Measurements from ENCODE around the gene GAGE12C.
"Not testable (repeated sequence)": the region's sequence is repeated elsewhere in the genome, so short reads cannot be mapped to it uniquely, and the experiment has no call there.

Gene GAGE12C

GRCh38 chrX:49531877-49532276 is at the start of gene GAGE12C:
Gene GAGE12C (plus strand): TSS chrX:49532177. CDS start chrX:49533332, 1,155 bp downstream.
- H3F3A ChIP-seq (ENCODE audit: insufficient read depth, low read length); H3K4me1 ChIP-seq (ENCODE audit: insufficient read depth, low read length, severe bottlenecking); H3K36me3 ChIP-seq (ENCODE audit: insufficient read depth, low read length); H3K27ac ChIP-seq (ENCODE audit: low read depth, low read length, poor library complexity, severe bottlenecking); H3K4me2 ChIP-seq (ENCODE audit: low read length); H3K79me2 ChIP-seq (ENCODE audit: insufficient read depth, low read length); H3K9ac ChIP-seq (ENCODE audit: low read length); H3K4me3 ChIP-seq (ENCODE audit: low read depth, low read length, poor library complexity, severe bottlenecking); H3K9me3 ChIP-seq (ENCODE audit: low read length); H4K20me1 ChIP-seq (ENCODE audit: insufficient read depth, low read length); H2AFZ ChIP-seq (ENCODE audit: low read length); H3K9me2 ChIP-seq (ENCODE audit: low read depth, low read length); H3K27me3 ChIP-seq (ENCODE audit: insufficient read depth, low read length): not testable (repeated sequence)

GRCh38 chrX:49541433-49541832 is 9.5 kb downstream of the GAGE12C start, which contains the start of gene GAGE12D:
Gene GAGE12D (plus strand): TSS chrX:49541733. CDS start chrX:49542888, 1,155 bp downstream.
- H2AFZ ChIP-seq (ENCODE audit: low read length); H3K27ac ChIP-seq (ENCODE audit: low read depth, low read length, poor library complexity, severe bottlenecking); H3K4me1 ChIP-seq (ENCODE audit: insufficient read depth, low read length, severe bottlenecking); H3K27me3 ChIP-seq (ENCODE audit: insufficient read depth, low read length); H3K9ac ChIP-seq (ENCODE audit: low read length); H3K4me2 ChIP-seq (ENCODE audit: low read length); H3K9me2 ChIP-seq (ENCODE audit: low read depth, low read length); H3F3A ChIP-seq (ENCODE audit: insufficient read depth, low read length); H3K79me2 ChIP-seq (ENCODE audit: insufficient read depth, low read length); H4K20me1 ChIP-seq (ENCODE audit: insufficient read depth, low read length); H3K4me3 ChIP-seq (ENCODE audit: low read depth, low read length, poor library complexity, severe bottlenecking); H3K36me3 ChIP-seq (ENCODE audit: insufficient read depth, low read length); H3K9me3 ChIP-seq (ENCODE audit: low read length): not testable (repeated sequence)

- not testable (repeated sequence) for H3K27me3 ChIP-seq (ENCODE audit: insufficient read depth, low read length); H3K9me2 ChIP-seq (ENCODE audit: low read depth, low read length); H3K4me3 ChIP-seq (ENCODE audit: low read depth, low read length, poor library complexity, severe bottlenecking); H3K79me2 ChIP-seq (ENCODE audit: insufficient read depth, low read length); H3K4me1 ChIP-seq (ENCODE audit: insufficient read depth, low read length, severe bottlenecking); H3K9me3 ChIP-seq (ENCODE audit: low read length); H3K27ac ChIP-seq (ENCODE audit: low read depth, low read length, poor library complexity, severe bottlenecking); H3K9ac ChIP-seq (ENCODE audit: low read length); H4K20me1 ChIP-seq (ENCODE audit: insufficient read depth, low read length); H3K4me2 ChIP-seq (ENCODE audit: low read length); H2AFZ ChIP-seq (ENCODE audit: low read length); H3F3A ChIP-seq (ENCODE audit: insufficient read depth, low read length); H3K36me3 ChIP-seq (ENCODE audit: insufficient read depth, low read length)
Observed at GRCh38 chrX:49550989-49551388, 19.0 kb downstream of the GAGE12C start, which contains the start of gene GAGE12E. Gene GAGE12E (plus strand): TSS chrX:49551289. CDS start chrX:49552444, 1,155 bp downstream.

- not testable (repeated sequence) for H2AFZ ChIP-seq (ENCODE audit: low read length); H3K9me3 ChIP-seq (ENCODE audit: low read length); H4K20me1 ChIP-seq (ENCODE audit: insufficient read depth, low read length); H3K4me1 ChIP-seq (ENCODE audit: insufficient read depth, low read length, severe bottlenecking); H3K9ac ChIP-seq (ENCODE audit: low read length); H3F3A ChIP-seq (ENCODE audit: insufficient read depth, low read length); H3K27ac ChIP-seq (ENCODE audit: low read depth, low read length, poor library complexity, severe bottlenecking); H3K4me3 ChIP-seq (ENCODE audit: low read depth, low read length, poor library complexity, severe bottlenecking); H3K79me2 ChIP-seq (ENCODE audit: insufficient read depth, low read length); H3K36me3 ChIP-seq (ENCODE audit: insufficient read depth, low read length); H3K27me3 ChIP-seq (ENCODE audit: insufficient read depth, low read length); H3K9me2 ChIP-seq (ENCODE audit: low read depth, low read length); H3K4me2 ChIP-seq (ENCODE audit: low read length)
Observed at GRCh38 chrX:49560542-49560941, 28.6 kb downstream of the GAGE12C start, which contains the start of gene GAGE12F. Gene GAGE12F (plus strand): TSS chrX:49560842. CDS start chrX:49561997, 1,155 bp downstream.

GRCh38 chrX:49568728-49569127 is 36.8 kb downstream of the GAGE12C start:
- not testable (repeated sequence) for H3K9me3 ChIP-seq (ENCODE audit: low read length); H3K9ac ChIP-seq (ENCODE audit: low read length); H3K36me3 ChIP-seq (ENCODE audit: insufficient read depth, low read length); H2AFZ ChIP-seq (ENCODE audit: low read length); H3K27me3 ChIP-seq (ENCODE audit: insufficient read depth, low read length); H4K20me1 ChIP-seq (ENCODE audit: insufficient read depth, low read length); H3K4me1 ChIP-seq (ENCODE audit: insufficient read depth, low read length, severe bottlenecking); H3K4me3 ChIP-seq (ENCODE audit: low read depth, low read length, poor library complexity, severe bottlenecking); H3K79me2 ChIP-seq (ENCODE audit: insufficient read depth, low read length); H3K9me2 ChIP-seq (ENCODE audit: low read depth, low read length); H3K27ac ChIP-seq (ENCODE audit: low read depth, low read length, poor library complexity, severe bottlenecking); H3K4me2 ChIP-seq (ENCODE audit: low read length); H3F3A ChIP-seq (ENCODE audit: insufficient read depth, low read length)

GRCh38 chrX:49569152-49569551 is 37.2 kb downstream of the GAGE12C start:
- not testable (repeated sequence) for H3K9me2 ChIP-seq (ENCODE audit: low read depth, low read length); H3K4me2 ChIP-seq (ENCODE audit: low read length); H3K79me2 ChIP-seq (ENCODE audit: insufficient read depth, low read length); H3K9ac ChIP-seq (ENCODE audit: low read length); H3K4me1 ChIP-seq (ENCODE audit: insufficient read depth, low read length, severe bottlenecking); H3K36me3 ChIP-seq (ENCODE audit: insufficient read depth, low read length); H3K4me3 ChIP-seq (ENCODE audit: low read depth, low read length, poor library complexity, severe bottlenecking); H4K20me1 ChIP-seq (ENCODE audit: insufficient read depth, low read length); H3F3A ChIP-seq (ENCODE audit: insufficient read depth, low read length); H2AFZ ChIP-seq (ENCODE audit: low read length); H3K27me3 ChIP-seq (ENCODE audit: insufficient read depth, low read length); H3K27ac ChIP-seq (ENCODE audit: low read depth, low read length, poor library complexity, severe bottlenecking); H3K9me3 ChIP-seq (ENCODE audit: low read length)

- H3K9me3 ChIP-seq (ENCODE audit: low read length); H3F3A ChIP-seq (ENCODE audit: insufficient read depth, low read length); H3K9me2 ChIP-seq (ENCODE audit: low read depth, low read length); H4K20me1 ChIP-seq (ENCODE audit: insufficient read depth, low read length); H3K36me3 ChIP-seq (ENCODE audit: insufficient read depth, low read length); H3K4me3 ChIP-seq (ENCODE audit: low read depth, low read length, poor library complexity, severe bottlenecking); H2AFZ ChIP-seq (ENCODE audit: low read length); H3K79me2 ChIP-seq (ENCODE audit: insufficient read depth, low read length); H3K9ac ChIP-seq (ENCODE audit: low read length); H3K27me3 ChIP-seq (ENCODE audit: insufficient read depth, low read length); H3K4me2 ChIP-seq (ENCODE audit: low read length); H3K4me1 ChIP-seq (ENCODE audit: insufficient read depth, low read length, severe bottlenecking); H3K27ac ChIP-seq (ENCODE audit: low read depth, low read length, poor library complexity, severe bottlenecking): not testable (repeated sequence)
Observed at GRCh38 chrX:49570100-49570499, 38.1 kb downstream of the GAGE12C start, which contains the start of gene GAGE12G. Gene GAGE12G (plus strand): TSS chrX:49570400. CDS start chrX:49571555, 1,155 bp downstream.

GRCh38 chrX:49579649-49580048 is 47.7 kb downstream of the GAGE12C start, which contains the start of gene GAGE12H:
Gene GAGE12H (plus strand): TSS chrX:49579949. CDS start chrX:49581104, 1,155 bp downstream.
- not testable (repeated sequence) for H3K9ac ChIP-seq (ENCODE audit: low read length); H3K9me3 ChIP-seq (ENCODE audit: low read length); H2AFZ ChIP-seq (ENCODE audit: low read length)

More at GRCh38 chrX:49579649-49580048, 47.7 kb downstream of the GAGE12C start, which contains the start of gene GAGE12H:
- not testable (repeated sequence) for H3K27ac ChIP-seq (ENCODE audit: low read depth, low read length, poor library complexity, severe bottlenecking); H4K20me1 ChIP-seq (ENCODE audit: insufficient read depth, low read length); H3K79me2 ChIP-seq (ENCODE audit: insufficient read depth, low read length); H3K4me2 ChIP-seq (ENCODE audit: low read length); H3K4me3 ChIP-seq (ENCODE audit: low read depth, low read length, poor library complexity, severe bottlenecking); H3K36me3 ChIP-seq (ENCODE audit: insufficient read depth, low read length); H3K27me3 ChIP-seq (ENCODE audit: insufficient read depth, low read length); H3K4me1 ChIP-seq (ENCODE audit: insufficient read depth, low read length, severe bottlenecking); H3F3A ChIP-seq (ENCODE audit: insufficient read depth, low read length); H3K9me2 ChIP-seq (ENCODE audit: low read depth, low read length)
